Measurements from ENCODE around the gene DNLZ.

Gene DNLZ

GRCh38 chr9:136367296-136368145 is 4.0 kb upstream of the DNLZ start:
- Mint-ChIP-seq H3K9me3 (no peaks in the 10 kb centered on the region), H3K36me3 (ENCODE audit: low read depth) (no peaks in the 10 kb centered on the region), H3K27ac (no peak overlapping the region), H3K4me3 (no peak overlapping the region), H3K4me1 (peaks cover 17% of the 10 kb centered on the region), H3K27me3 (ENCODE audit: low read depth, poor library complexity) (no peaks in the 10 kb centered on the region)
- TF ChIP-seq CTCF (IDR thresholded peaks at IDR 0.05): no peak
- DNase-seq: no peak

GRCh38 chr9:136366826-136367225 is 3.3 kb upstream of the DNLZ start:
- TF ChIP-seq CTCF (IDR thresholded peaks at IDR 0.05): no peak
- H3K27me3 Mint-ChIP-seq (ENCODE audit: low read depth, poor library complexity): no peaks in the 10 kb centered on the region
- DNase-seq: no peak
- H3K4me3 Mint-ChIP-seq: no peak overlapping the region
- H3K36me3 Mint-ChIP-seq (ENCODE audit: low read depth): no peaks in the 10 kb centered on the region
- H3K9me3 Mint-ChIP-seq: no peaks in the 10 kb centered on the region
- no peak overlapping the region for H3K27ac Mint-ChIP-seq
- H3K4me1 Mint-ChIP-seq: peaks cover 14% of the 10 kb centered on the region

- H3K4me1 Mint-ChIP-seq: peaks cover 17% of the 10 kb centered on the region
- no peak overlapping the region for H3K4me3 Mint-ChIP-seq
- H3K9me3 Mint-ChIP-seq: no peaks in the 10 kb centered on the region
- DNase-seq: no peak
- no peaks in the 10 kb centered on the region for H3K27me3 Mint-ChIP-seq (ENCODE audit: low read depth, poor library complexity)
- no peak for TF ChIP-seq CTCF (IDR thresholded peaks at IDR 0.05)
- no peak overlapping the region for H3K27ac Mint-ChIP-seq
- no peaks in the 10 kb centered on the region for H3K36me3 Mint-ChIP-seq (ENCODE audit: low read depth)
Measured at GRCh38 chr9:136365775-136366222, 2.3 kb upstream of the DNLZ start.

GRCh38 chr9:136364942-136365774 is 1.6 kb upstream of the DNLZ start:
- Mint-ChIP-seq H3K27me3 (ENCODE audit: low read depth, poor library complexity) (no peaks in the 10 kb centered on the region), H3K4me1 (peaks cover 19% of the 10 kb centered on the region), H3K36me3 (ENCODE audit: low read depth) (no peaks in the 10 kb centered on the region), H3K27ac (no peak overlapping the region), H3K4me3 (no peak overlapping the region), H3K9me3 (no peaks in the 10 kb centered on the region)
- DNase-seq: no peak
- TF ChIP-seq CTCF (IDR thresholded peaks at IDR 0.05): no peak

GRCh38 chr9:136363949-136364748 is 605 bp upstream of the DNLZ start:
- peaks cover 19% of the 10 kb centered on the region for H3K4me1 Mint-ChIP-seq
- H3K27me3 Mint-ChIP-seq (ENCODE audit: low read depth, poor library complexity): no peaks in the 10 kb centered on the region
- no peak for DNase-seq
- no peak overlapping the region for H3K4me3 Mint-ChIP-seq
- H3K9me3 Mint-ChIP-seq: no peaks in the 10 kb centered on the region
- peak; percentile 38 for TF ChIP-seq CTCF (IDR thresholded peaks at IDR 0.05)
- H3K36me3 Mint-ChIP-seq (ENCODE audit: low read depth): no peaks in the 10 kb centered on the region
- H3K27ac Mint-ChIP-seq: no peak overlapping the region

All from nephron progenitor cell (in vitro differentiated cells).